MM.1S (cell line): ENCODE results near the gene MRPL17.

ENCODE experiments used
- DNase-seq: peaks from one replicate; pipeline ENCODE4 v3.0.0-alpha.2; 2015
- H2AFZ ChIP-seq: fragments of 300-600 bp; sonication (generic); 2 replicates; pipeline ENCODE4 v1.6.0; 2016; ENCODE audit warnings: antibody characterized with exemption, low read length
- H3F3A ChIP-seq: fragments of 300-600 bp; sonication (generic); 2 replicates; pipeline ENCODE4 v1.6.1; 2016; ENCODE audit warnings: mild to moderate bottlenecking, antibody characterized with exemption, low read length, moderate library complexity, mixed read lengths; ENCODE audit not compliant: insufficient read depth
- H3K27ac ChIP-seq: fragments of 300-600 bp; sonication (generic); 2 replicates; pipeline ENCODE4 v1.5.1; 2016; ENCODE audit warnings: mild to moderate bottlenecking, low read length
- H3K27me3 ChIP-seq: fragments of 300-600 bp; sonication (generic); replicated peaks from 2 replicates; pipeline ENCODE4 v1.6.0; 2016; ENCODE audit warnings: low read length; ENCODE audit not compliant: insufficient read depth
- H3K36me3 ChIP-seq: fragments of 300-600 bp; sonication (generic); replicated peaks from 2 replicates; pipeline ENCODE4 v1.6.1; 2016; ENCODE audit warnings: mild to moderate bottlenecking, low read length, mixed read lengths; ENCODE audit not compliant: insufficient read depth
- H3K4me1 ChIP-seq: fragments of 300-600 bp; sonication (generic); 2 replicates; pipeline ENCODE4 v1.6.1; 2016; ENCODE audit warnings: low read length, mixed read lengths
- H3K4me2 ChIP-seq: fragments of 300-600 bp; sonication (generic); 2 replicates; pipeline ENCODE4 v1.6.0; 2016; ENCODE audit warnings: low read depth, low read length
- H3K4me3 ChIP-seq: fragments of 300-600 bp; sonication (generic); 2 replicates; pipeline ENCODE4 v1.5.1; 2016; ENCODE audit warnings: low read length, mixed read lengths
- H3K79me2 ChIP-seq: fragments of 300-600 bp; sonication (generic); 2 replicates; pipeline ENCODE4 v1.6.1; 2016; ENCODE audit warnings: mixed run types, low read length, mixed read lengths
- H3K9ac ChIP-seq: fragments of 300-600 bp; sonication (generic); 2 replicates; pipeline ENCODE4 v1.6.1; 2016; ENCODE audit warnings: low read length, mixed read lengths
- H3K9me2 ChIP-seq: fragments of 300-600 bp; sonication (generic); replicated peaks from 2 replicates; pipeline ENCODE4 v1.6.1; 2016; ENCODE audit warnings: mild to moderate bottlenecking, low read length, mixed read lengths; ENCODE audit not compliant: insufficient read depth
- H3K9me3 ChIP-seq: fragments of 300-600 bp; sonication (generic); replicated peaks from 2 replicates; pipeline ENCODE4 v1.6.1; 2016; ENCODE audit warnings: mild to moderate bottlenecking, low read length, mixed read lengths; ENCODE audit not compliant: insufficient read depth
- H4K20me1 ChIP-seq: fragments of 300-600 bp; sonication (generic); 2 replicates; pipeline ENCODE4 v1.6.1; 2016; ENCODE audit warnings: mild to moderate bottlenecking, low read length, moderate library complexity, mixed read lengths; ENCODE audit not compliant: insufficient read depth
- EZH2 ChIP-seq: fragments of 300-600 bp; sonication (generic); optimal IDR thresholded peaks from 2 replicates; pipeline ENCODE3; 2017; ENCODE audit warnings: low read depth, mild to moderate bottlenecking, antibody characterized with exemption, low read length, mixed read lengths
- EZH2phosphoT487 ChIP-seq: fragments of 300-600 bp; sonication (generic); IDR thresholded peaks from 2 replicates; pipeline ENCODE4 v1.6.1; 2018; ENCODE audit warnings: antibody characterized with exemption, low read length
- TF ChIP-seq, protein P1 (sequence below): fragments of 300-600 bp; sonication (generic); IDR thresholded peaks from 2 replicates; pipeline ENCODE4 v1.5.1; 2016; ENCODE audit warnings: antibody characterized with exemption, low read length, mixed read lengths

The MRPL17 gene

DNA sequence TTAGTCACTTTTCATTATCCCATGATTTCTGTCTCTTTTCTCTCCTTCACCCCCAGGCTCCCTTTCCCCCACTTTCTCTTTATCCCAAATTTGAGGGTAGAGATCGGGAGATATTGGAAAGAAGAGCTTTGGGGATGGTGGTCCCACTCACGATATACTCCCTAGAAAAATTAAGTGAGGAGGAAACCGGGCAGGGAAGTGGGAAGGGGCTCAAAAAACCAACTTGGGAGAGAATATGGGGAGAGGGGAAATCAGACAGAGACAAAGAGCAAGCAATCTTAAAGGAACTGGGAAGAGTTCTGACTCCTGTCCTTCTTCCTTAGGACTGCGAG lies 26.6 kb downstream of the MRPL17 start:
- H3K27me3 ChIP-seq: peaks cover 53% of the 10 kb centered on the region
- H3K36me3 ChIP-seq: no peaks in the 10 kb centered on the region
- H3K9me2 ChIP-seq: no peaks in the 10 kb centered on the region
- no peak overlapping the region for H3K9ac ChIP-seq
- no peaks in the 10 kb centered on the region for H3F3A ChIP-seq
- DNase-seq: no peak
- no peak overlapping the region for H3K4me2 ChIP-seq
- no peak overlapping the region for H2AFZ ChIP-seq
- TF ChIP-seq EZH2phosphoT487 (no peak), EZH2 (no peak)
- TF ChIP-seq, protein P1, sequence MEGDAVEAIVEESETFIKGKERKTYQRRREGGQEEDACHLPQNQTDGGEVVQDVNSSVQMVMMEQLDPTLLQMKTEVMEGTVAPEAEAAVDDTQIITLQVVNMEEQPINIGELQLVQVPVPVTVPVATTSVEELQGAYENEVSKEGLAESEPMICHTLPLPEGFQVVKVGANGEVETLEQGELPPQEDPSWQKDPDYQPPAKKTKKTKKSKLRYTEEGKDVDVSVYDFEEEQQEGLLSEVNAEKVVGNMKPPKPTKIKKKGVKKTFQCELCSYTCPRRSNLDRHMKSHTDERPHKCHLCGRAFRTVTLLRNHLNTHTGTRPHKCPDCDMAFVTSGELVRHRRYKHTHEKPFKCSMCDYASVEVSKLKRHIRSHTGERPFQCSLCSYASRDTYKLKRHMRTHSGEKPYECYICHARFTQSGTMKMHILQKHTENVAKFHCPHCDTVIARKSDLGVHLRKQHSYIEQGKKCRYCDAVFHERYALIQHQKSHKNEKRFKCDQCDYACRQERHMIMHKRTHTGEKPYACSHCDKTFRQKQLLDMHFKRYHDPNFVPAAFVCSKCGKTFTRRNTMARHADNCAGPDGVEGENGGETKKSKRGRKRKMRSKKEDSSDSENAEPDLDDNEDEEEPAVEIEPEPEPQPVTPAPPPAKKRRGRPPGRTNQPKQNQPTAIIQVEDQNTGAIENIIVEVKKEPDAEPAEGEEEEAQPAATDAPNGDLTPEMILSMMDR: no peak
- H3K9me3 ChIP-seq: no peaks in the 10 kb centered on the region
- H4K20me1 ChIP-seq: no peaks in the 10 kb centered on the region
- no peak overlapping the region for H3K27ac ChIP-seq
- H3K4me1 ChIP-seq: no peaks in the 10 kb centered on the region
- H3K4me3 ChIP-seq: no peak overlapping the region
- no peaks in the 10 kb centered on the region for H3K79me2 ChIP-seq

DNA sequence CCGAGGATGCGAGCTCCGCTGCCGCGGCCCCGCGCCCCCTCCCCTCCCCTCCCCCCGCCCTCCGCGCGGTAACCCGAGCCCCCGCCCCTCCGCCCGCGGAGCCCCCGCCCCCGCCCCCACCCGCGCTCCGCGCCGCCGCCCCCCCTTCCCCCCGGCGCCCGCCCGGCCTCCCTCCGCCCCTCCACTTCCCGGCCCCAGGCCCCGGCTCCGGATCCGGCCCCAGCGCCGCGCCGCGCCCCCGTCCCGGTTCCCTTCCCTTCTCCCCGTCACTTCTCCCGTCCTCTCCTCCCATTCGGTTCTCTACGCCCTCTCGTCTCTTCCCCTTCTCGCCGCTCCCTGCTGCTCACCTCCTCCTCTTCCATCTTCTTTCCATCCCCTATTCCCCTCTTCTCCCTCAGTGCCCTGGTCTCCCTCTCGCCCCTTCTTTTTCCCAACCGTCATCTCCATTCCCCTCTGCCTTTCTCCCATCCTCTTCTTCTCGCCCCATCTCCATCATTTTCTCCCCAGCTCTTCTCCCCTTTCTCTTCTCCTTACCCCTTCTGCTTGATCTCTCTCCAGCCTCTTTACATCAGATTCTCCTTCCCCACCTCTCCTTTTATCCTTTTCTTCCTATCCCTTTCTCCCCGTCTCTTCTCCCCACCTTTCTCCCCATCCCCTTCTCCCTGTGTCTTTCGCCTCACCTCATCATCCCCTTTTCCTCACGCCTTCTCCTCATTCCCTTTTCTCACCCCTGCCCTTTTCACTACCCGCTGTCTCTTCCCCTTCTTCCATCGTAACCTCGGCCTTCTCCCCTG lies 27.2 kb downstream of the MRPL17 start, which contains the start of gene DCHS1:
TSS of gene DCHS1 (minus strand) at position 20 of the 794 bp plus-strand sequence. CDS start 14,196 bp downstream, outside the sequence.
- Histone ChIP-seq H3K4me2 (no peak within 1 kb of the TSS), H3K27me3 (peaks cover 53% of the 10 kb centered on the region), H3K9me3 (no peaks in the 10 kb centered on the region), H3K79me2 (no peaks in the 10 kb centered on the region), H2AFZ (no peak within 1 kb of the TSS), H3K9me2 (no peaks in the 10 kb centered on the region), H3K4me1 (no peaks in the 10 kb centered on the region), H3F3A (no peaks in the 10 kb centered on the region), H4K20me1 (no peaks in the 10 kb centered on the region), H3K36me3 (no peaks in the 10 kb centered on the region), H3K9ac (no peak within 1 kb of the TSS), H3K4me3 (no peak within 1 kb of the TSS), H3K27ac (no peak within 1 kb of the TSS)
- TF ChIP-seq, protein P1: no peak
- TF ChIP-seq EZH2 (no peak), EZH2phosphoT487 (no peak)
- no peak for DNase-seq

DNA sequence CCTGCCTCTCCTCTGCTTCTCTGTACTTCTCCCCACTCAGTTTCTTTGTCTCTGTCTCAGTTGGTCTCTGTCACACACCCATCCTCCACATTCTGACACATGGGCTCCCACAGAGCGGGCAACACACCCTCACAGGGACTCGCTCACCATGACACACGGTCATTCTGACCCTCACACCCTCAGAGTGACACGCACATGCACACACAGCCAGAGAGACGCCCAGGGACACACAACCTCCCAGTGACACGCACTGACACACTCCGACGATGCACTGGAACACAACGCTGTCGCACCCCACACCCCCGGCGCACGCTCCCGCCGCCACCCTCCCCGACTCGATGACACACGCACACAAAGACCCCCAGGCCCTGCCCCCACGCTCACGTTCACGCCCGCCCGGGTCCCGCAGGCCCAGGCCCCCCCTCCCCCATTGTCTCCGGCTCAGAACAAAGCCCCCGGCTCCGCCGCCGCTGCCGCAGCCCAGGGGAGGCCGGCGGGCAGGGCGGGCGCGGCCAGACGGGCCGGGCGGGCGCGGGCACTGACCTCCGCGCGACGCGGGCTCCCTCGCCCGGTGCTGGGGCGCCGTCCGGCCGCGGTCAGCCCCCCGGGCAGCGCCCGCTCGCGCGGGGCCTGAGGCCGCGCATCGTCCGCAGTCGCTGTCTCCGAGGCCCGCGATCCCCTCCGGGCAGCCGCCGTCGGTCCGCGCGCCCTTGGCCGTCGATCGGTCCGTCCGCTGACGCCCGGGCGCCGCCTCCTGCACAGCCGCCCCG lies 27.9 kb downstream of the MRPL17 start:
- Histone ChIP-seq H3K4me1 (no peaks in the 10 kb centered on the region), H3K4me3 (no peak overlapping the region), H2AFZ (no peak overlapping the region), H3F3A (no peaks in the 10 kb centered on the region), H3K4me2 (no peak overlapping the region), H3K36me3 (no peaks in the 10 kb centered on the region), H3K27me3 (peaks cover 58% of the 10 kb centered on the region), H3K9me3 (no peaks in the 10 kb centered on the region), H4K20me1 (no peaks in the 10 kb centered on the region), H3K9ac (no peak overlapping the region), H3K79me2 (no peaks in the 10 kb centered on the region), H3K9me2 (no peaks in the 10 kb centered on the region), H3K27ac (no peak overlapping the region)
- no peak for TF ChIP-seq EZH2phosphoT487
- no peak for TF ChIP-seq EZH2
- TF ChIP-seq, protein P1: no peak
- DNase-seq: no peak
